Stimulated activated CD4-positive, alpha-beta T cell treated with anti-CD3 and anti-CD28 coated beads, Interleukin-12 subunit alpha, Interleukin-12 subunit beta, amount 100 ng/mL, for 4 hours (primary cell): ENCODE data around the gene PCDHGB2.
"Not testable (repeated sequence)": the region's sequence is repeated elsewhere in the genome, so short reads cannot be mapped to it uniquely, and the experiment has no call there.

Source experiments
- DNase-seq: peaks from one replicate; pipeline ENCODE4 v3.0.0-alpha.2; 2020

PCDHGB2 gene

DNA sequence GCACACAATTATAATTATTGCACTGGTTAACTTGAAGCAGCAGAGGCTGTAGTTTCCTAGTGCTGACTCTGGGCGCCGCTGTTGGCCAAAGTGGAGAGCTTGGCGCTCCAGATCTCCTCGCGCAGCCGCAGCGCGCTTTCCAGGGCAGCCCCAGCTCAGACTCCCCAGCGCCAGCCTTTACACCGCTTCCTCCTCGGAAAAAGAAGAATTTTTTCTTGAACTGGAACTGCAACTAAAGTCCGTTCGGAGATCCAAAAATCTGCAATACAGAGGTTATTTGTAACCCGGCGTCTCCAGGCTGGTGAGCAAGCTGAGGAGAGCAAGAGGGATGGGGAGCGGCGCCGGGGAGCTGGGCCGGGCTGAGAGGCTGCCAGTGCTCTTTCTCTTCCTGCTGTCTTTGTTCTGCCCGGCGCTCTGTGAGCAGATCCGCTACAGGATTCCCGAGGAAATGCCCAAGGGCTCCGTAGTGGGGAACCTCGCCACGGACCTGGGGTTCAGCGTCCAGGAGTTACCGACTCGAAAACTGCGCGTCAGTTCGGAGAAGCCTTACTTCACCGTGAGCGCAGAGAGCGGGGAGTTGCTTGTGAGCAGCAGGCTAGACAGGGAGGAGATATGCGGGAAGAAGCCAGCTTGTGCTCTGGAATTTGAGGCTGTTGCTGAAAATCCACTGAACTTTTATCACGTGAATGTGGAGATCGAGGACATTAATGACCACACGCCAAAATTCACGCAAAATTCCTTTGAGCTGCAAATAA lies 27.9 kb downstream of the PCDHGB2 start, which contains the start of gene PCDHGB4:
PCDHGB4 (plus strand) TSS at position 142 of the 755 bp plus-strand sequence; CDS start at position 329, 187 bp downstream.
- peak; percentile 20 for DNase-seq

DNA sequence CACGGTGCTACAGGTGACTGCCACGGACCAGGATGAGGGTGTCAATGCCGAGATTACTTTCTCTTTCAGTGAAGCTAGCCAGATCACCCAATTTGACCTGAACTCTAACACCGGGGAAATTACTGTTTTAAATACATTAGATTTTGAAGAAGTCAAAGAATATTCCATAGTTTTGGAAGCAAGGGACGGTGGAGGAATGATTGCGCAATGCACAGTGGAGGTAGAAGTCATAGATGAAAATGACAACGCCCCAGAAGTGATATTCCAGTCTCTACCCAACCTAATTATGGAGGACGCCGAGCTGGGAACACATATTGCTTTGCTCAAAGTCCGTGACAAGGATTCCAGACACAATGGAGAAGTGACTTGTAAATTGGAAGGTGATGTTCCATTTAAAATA lies 28.9 kb downstream of the PCDHGB2 start:
- DNase-seq = no peak

DNA sequence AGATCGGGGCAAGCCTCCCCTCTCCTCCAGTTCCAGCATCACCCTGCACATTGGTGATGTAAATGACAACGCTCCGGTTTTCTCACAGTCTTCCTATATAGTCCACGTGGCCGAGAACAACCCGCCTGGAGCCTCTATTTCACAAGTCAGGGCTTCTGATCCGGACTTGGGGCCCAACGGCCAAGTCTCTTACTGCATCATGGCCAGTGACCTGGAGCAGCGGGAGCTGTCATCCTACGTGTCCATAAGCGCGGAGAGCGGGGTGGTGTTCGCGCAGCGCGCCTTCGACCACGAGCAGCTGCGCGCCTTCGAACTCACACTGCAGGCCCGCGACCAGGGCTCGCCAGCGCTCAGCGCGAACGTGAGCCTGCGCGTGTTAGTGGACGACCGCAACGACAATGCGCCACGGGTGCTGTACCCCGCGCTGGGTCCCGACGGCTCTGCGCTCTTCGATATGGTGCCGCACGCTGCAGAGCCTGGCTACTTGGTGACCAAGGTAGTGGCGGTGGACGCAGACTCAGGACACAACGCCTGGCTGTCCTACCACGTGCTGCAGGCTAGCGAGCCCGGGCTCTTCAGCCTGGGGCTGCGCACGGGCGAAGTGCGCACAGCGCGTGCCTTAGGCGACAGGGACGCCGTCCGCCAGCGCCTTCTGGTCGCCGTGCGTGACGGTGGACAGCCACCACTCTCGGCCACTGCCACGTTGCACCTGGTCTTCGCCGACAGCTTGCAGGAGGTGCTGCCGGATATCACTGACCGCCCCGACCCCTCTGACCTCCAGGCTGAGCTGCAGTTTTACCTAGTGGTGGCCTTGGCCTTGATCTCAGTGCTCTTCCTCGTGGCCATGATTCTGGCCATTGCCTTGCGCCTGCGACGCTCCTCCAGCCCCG lies 29.6 kb downstream of the PCDHGB2 start:
- no peak for DNase-seq

DNA sequence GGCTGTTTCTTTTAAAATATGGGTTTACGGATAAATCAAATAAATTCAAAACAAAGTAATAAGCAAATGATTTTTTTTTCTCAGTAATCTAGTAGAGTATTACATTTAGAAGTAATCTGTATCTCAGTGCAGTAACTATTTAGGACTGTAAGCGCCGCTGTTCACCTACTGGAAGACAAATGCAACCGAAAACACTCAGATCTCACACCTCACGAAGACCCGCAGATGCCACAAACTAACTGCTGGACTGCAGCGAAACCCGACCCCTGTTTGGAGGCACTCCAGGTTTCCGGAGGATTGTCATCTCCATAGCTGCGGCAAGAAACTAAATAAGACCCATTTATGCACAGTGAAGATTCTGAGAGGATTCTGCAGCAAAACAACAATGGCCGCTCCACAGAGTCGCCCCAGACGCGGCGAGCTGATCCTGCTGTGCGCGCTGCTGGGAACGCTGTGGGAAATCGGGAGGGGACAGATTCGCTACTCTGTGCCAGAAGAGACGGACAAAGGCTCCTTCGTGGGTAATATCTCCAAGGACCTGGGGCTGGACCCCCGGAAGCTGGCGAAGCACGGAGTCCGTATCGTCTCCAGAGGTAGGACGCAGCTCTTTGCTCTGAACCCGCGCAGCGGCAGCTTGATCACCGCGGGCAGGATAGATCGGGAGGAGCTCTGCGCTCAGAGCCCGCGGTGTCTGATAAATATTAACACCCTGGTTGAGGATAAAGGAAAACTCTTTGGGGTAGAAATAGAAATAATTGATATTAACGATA lies 32.8 kb downstream of the PCDHGB2 start, which contains the start of gene PCDHGA8:
PCDHGA8 (plus strand) TSS at position 205 of the 770 bp plus-strand sequence; CDS start at position 386, 181 bp downstream.
- DNase-seq = no peak

DNA sequence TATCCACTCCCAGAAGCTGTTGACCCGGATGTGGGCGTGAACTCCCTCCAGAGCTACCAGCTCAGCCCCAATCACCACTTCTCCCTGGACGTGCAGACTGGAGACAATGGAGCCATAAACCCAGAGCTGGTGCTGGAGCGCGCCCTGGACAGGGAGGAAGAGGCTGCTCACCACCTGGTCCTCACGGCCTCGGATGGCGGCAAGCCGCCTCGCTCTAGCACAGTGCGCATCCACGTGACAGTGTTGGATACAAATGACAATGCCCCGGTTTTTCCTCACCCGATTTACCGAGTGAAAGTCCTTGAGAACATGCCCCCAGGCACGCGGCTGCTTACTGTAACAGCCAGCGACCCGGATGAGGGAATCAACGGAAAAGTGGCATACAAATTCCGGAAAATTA lies 33.5 kb downstream of the PCDHGB2 start:
- no peak for DNase-seq

DNA sequence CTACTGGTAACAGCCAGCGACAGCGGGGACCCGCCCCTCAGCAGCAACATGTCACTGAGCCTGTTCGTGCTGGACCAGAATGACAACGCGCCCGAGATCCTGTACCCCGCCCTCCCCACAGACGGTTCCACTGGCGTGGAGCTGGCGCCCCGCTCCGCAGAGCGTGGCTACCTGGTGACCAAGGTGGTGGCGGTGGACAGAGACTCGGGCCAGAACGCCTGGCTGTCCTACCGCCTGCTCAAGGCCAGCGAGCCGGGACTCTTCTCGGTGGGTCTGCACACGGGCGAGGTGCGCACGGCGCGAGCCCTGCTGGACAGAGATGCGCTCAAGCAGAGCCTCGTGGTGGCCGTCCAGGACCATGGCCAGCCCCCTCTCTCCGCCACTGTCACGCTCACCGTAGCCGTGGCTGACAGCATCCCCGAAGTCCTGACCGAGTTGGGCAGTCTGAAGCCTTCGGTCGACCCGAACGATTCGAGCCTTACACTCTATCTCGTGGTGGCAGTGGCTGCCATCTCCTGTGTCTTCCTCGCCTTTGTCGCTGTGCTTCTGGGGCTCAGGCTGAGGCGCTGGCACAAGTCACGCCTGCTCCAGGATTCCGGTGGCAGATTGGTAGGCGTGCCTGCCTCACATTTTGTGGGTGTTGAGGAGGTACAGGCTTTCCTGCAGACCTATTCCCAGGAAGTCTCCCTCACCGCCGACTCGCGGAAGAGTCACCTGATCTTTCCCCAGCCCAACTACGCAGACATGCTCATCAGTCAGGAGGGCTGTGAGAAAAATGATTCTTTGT lies 34.8 kb downstream of the PCDHGB2 start:
- not testable (repeated sequence) for DNase-seq

DNA sequence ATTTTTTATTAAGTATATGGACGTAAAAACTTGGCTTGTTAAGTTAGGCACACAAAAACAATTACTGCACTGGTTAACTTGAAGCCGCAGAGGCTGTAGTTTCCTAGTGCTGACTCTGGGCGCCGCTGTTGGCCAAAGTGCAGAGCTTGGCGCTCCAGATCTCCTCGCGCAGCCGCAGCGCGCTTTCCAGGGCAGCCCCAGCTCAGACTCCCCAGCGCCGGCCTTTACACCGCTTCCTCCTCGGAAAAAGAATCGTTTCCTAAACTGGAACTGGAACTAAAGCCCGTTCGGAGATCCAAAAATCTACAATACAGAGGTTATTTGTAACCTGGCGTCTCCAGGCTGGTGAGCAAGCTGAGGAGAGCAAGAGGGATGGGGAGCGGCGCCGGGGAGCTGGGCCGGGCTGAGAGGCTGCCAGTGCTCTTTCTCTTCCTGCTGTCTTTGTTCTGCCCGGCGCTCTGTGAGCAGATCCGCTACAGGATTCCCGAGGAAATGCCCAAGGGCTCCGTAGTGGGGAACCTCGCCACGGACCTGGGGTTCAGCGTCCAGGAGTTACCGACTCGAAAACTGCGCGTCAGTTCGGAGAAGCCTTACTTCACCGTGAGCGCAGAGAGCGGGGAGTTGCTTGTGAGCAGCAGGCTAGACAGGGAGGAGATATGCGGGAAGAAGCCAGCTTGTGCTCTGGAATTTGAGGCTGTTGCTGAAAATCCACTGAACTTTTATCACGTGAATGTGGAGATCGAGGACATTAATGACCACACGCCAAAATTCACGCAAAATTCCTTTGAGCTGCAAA lies 38.2 kb downstream of the PCDHGB2 start, which contains the start of gene PCDHGB5:
PCDHGB5 (plus strand) TSS at position 192 of the 796 bp plus-strand sequence; CDS start at position 373, 181 bp downstream.
- peak; percentile 38 for DNase-seq

DNA sequence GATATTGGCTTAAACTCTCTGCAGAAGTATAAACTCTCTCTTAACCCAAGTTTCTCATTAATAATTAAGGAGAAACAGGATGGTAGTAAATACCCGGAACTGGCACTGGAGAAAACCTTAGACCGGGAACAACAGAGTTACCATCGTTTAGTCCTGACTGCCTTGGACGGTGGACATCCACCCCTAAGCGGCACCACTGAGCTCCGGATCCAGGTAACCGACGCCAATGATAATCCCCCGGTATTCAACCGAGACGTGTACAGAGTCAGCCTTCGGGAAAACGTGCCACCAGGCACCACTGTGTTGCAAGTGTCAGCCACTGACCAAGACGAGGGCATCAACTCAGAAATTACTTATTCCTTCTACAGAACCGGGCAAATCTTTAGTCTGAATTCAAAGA lies 38.8 kb downstream of the PCDHGB2 start:
- no peak for DNase-seq

DNA sequence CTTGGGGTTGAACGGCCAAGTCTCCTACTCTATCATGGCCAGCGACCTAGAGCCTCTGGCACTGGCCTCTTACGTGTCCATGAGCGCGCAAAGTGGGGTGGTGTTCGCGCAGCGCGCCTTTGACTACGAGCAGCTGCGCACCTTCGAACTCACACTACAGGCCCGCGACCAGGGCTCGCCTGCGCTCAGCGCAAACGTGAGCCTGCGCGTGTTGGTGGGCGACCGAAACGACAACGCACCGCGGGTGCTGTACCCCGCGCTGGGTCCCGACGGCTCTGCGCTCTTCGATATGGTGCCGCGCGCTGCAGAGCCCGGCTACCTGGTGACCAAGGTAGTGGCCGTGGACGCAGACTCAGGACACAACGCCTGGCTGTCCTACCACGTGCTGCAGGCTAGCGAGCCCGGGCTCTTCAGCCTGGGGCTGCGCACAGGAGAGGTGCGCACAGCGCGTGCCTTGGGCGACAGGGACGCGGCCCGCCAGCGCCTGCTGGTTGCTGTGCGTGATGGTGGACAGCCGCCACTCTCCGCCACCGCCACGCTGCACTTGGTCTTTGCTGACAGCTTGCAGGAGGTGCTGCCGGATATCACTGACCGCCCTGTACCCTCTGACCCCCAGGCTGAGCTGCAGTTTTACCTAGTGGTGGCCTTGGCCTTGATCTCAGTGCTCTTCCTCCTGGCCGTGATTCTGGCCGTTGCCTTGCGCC lies 39.9 kb downstream of the PCDHGB2 start:
- DNase-seq = no peak

DNA sequence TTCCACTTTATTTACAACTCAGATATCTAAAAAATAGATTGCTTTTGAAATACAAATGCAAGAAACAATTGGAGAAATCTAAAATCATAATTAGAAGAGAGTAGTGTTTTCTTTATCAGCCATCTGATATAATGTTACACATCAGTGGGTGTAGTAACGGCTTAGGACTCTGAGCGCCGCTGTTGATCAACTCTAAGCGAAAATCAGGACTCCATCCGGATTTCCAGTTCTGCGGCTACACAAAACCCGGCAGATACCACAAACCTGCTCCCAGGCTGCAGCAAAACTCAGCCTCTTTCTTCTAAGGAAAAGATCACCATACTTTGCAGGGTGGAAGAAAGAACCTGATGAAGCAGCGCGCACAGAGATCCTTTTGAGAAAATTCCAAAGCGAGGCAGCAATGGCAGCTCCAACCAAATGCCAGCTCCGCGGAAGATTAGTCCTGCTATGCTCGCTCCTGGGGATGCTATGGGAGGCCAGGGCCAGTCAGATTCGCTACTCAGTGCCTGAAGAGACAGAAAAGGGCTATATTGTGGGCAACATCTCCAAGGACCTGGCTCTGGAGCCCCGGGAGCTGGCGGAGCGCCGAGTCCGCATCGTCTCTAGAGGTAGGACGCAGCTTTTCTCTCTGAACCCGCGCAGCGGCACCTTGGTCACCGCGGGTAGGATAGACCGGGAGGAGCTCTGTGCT lies 42.9 kb downstream of the PCDHGB2 start, which contains the start of gene PCDHGA9:
PCDHGA9 (plus strand) TSS at position 226 of the 691 bp plus-strand sequence; CDS start at position 401, 175 bp downstream.
- DNase-seq = no peak

DNA sequence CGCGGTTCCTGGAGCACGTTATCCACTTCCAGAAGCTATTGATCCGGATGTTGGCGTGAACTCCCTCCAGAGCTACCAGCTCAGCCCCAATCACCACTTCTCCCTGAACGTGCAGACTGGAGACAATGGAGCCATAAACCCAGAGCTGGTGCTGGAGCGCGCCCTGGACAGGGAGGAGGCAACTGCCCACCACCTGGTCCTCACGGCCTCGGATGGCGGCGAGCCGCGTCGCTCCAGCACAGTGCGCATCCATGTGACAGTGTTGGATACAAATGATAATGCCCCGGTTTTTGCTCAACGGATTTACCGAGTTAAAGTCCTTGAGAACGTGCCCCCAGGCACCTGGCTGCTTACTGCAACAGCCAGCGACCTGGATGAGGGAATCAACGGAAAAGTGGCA lies 43.6 kb downstream of the PCDHGB2 start:
- no peak for DNase-seq

DNA sequence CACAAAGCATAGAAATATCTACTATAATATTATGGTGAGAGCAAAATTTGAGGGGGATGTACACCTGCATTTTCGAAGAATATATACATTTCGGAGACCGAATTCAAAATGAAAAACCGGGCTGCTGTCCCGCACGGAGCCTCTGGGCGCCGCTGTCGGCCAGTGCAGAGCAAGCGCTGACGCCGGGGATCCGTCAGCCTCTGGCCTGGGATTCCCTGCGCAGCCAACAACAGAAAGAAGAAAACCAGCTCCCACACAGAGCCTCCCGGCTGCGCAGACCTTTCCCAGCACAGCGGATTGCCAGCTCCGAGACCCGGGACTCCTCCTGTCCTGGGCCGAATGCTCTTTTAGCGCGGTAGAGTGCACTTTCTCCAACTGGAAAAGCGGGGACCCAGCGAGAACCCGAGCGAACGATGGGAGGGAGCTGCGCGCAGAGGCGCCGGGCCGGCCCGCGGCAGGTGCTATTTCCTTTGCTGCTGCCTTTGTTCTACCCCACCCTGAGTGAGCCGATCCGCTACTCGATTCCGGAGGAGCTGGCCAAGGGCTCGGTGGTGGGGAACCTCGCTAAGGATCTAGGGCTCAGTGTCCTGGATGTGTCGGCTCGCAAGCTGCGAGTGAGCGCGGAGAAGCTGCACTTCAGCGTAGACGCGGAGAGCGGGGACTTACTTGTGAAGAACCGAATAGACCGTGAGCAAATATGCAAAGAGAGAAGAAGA lies 48.2 kb downstream of the PCDHGB2 start, which contains the start of gene PCDHGB6:
PCDHGB6 (plus strand) TSS at position 232 of the 716 bp plus-strand sequence; CDS start at position 414, 182 bp downstream.
- DNase-seq = peak; percentile 29

DNA sequence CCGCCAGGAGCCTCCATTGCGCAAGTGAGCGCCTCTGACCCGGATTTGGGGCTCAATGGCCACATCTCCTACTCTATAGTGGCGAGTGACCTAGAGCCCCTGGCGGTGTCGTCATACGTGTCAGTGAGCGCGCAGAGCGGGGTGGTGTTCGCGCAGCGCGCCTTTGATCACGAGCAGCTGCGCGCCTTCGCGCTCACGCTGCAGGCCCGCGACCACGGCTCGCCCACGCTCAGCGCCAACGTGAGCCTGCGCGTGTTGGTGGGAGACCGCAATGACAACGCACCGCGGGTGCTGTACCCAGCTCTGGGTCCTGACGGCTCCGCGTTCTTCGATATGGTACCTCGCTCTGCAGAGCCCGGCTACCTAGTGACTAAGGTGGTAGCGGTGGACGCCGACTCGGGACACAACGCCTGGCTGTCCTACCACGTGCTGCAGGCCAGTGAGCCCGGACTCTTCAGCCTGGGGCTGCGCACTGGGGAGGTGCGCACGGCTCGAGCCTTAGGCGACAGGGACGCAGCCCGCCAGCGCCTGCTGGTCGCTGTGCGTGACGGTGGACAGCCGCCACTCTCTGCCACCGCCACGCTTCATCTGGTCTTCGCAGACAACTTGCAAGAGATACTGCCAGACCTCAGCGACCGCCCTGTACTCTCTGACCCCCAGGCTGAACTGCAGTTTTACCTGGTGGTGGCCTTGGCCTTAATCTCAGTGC lies 50.0 kb downstream of the PCDHGB2 start:
- no peak for DNase-seq

DNA sequence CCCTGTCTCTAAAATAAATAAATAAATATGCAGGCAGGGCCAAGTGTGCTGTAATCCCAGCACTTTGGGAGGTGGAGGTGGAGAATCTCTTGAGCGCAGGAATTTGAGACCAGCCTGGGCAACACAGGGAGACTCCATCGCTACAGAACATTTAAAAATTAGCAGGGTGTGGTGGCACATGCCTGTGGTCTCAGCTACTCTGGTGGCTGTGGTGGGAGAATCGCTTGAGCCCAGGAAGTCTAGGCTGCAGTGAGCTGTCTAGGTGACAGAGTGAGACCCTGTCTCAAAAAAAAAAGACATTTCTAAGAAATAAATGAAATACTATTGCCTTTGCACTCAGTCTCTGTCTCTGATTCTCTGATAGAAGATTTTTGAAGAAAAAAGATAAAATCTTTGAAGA lies 51.8 kb downstream of the PCDHGB2 start:
- DNase-seq = no peak
